ENCODE results near the gene DOCK3. TPM values are rescaled to one million over a fixed set of nuclear protein-coding genes. Genes with fewer than 3 reads are reported as not detected.

The DOCK3 gene
- total and polyA plus RNA-seq, 2 donors (not counting 3 experiments of a cell fraction or from before 2014, with no cell fraction given): 0.08 to 0.13 TPM

GRCh38 chr3:51057121-51057520, 382.4 kb downstream of the DOCK3 start:
- no peak overlapping the region for H3K27ac ChIP-seq (ENCODE audit: insufficient read depth, low read depth, low read length)
- no peak overlapping the region for H2AFZ ChIP-seq (ENCODE audit: low read depth, low read length)
- CTCF ChIA-PET: interaction anchor here (1.3 kb wide), 1 partner anchor 249 kb away, joined by 3 read pairs; no protein-coding TSS in a partner anchor
- DNase-seq (ENCODE audit: low read depth, low spot score) (no peak), FAIRE-seq (no peak)
- H3K9me3 ChIP-seq (replicated peaks; ENCODE audit: control insufficient read depth, insufficient read depth, low read length): no peaks in the 10 kb centered on the region
- no peaks in the 10 kb centered on the region for H3K36me3 ChIP-seq (ENCODE audit: control insufficient read depth in 2 of 2, extremely low read depth in 1 of 2, insufficient read depth in 2 of 2, low read length in 2 of 2)
- H3K4me2 ChIP-seq (ENCODE audit: insufficient read depth, low read length): no peak overlapping the region
- BruUV-seq (replicated peaks): no TSS peak
- H3K4me1 ChIP-seq (ENCODE audit: control insufficient read depth, extremely low read depth, insufficient read depth, low read length): no peaks in the 10 kb centered on the region
- no peaks in the 10 kb centered on the region for H3K27me3 ChIP-seq (ENCODE audit: control insufficient read depth in 2 of 2, insufficient read depth in 2 of 2, low read length in 2 of 2)
- no peak overlapping the region for H3K4me3 ChIP-seq (replicated peaks in 1 of 3; ENCODE audit: insufficient read depth in 1 of 3, low read depth in 1 of 3, low read length in 3 of 3)
- no peak overlapping the region for H3K9ac ChIP-seq (replicated peaks; ENCODE audit: extremely low read depth, insufficient read depth, low read length)
- no peaks in the 10 kb centered on the region for H4K20me1 ChIP-seq (replicated peaks; ENCODE audit: control insufficient read depth, extremely low read depth, insufficient read depth, low read length)
- H3K9me1 ChIP-seq (replicated peaks; ENCODE audit: control insufficient read depth, extremely low read depth, insufficient read depth, low read length): no peaks in the 10 kb centered on the region
- POLR2A ChIA-PET: no interaction called here
- dilution Hi-C loops (cut with MboI; ENCODE audit: extremely low pct_ligation_motif_present, low sequenced_read_pairs): no loop called here
- H3K79me2 ChIP-seq (ENCODE audit: control insufficient read depth, insufficient read depth, low read length): no peaks in the 10 kb centered on the region
- TF ChIP-seq FOS (IDR thresholded peaks at IDR 0.05; ENCODE audit: borderline replicate concordance, insufficient read depth, low read length): no peak
- no peak for TF ChIP-seq POLR2AphosphoS5 (IDR thresholded peaks at IDR 0.05; ENCODE audit: insufficient read depth, low read depth, low read length)
- no peak for TF ChIP-seq EZH2 (IDR thresholded peaks at IDR 0.05; ENCODE audit: borderline replicate concordance, low read depth, low read length, severe bottlenecking)
- intact Hi-C loops (cut with micrococcal nuclease): no loop called here

GRCh38 chr3:51063053-51063452, 388.3 kb downstream of the DOCK3 start:
- CTCF ChIA-PET: no interaction called here
- no peak for DNase-seq (ENCODE audit: low read depth, low spot score)
- no peak overlapping the region for H3K27ac ChIP-seq (ENCODE audit: insufficient read depth, low read depth, low read length)
- intact Hi-C loops (cut with micrococcal nuclease) (no loop called here), dilution Hi-C loops (cut with MboI; ENCODE audit: extremely low pct_ligation_motif_present, low sequenced_read_pairs) (no loop called here)
- no peak overlapping the region for H2AFZ ChIP-seq (ENCODE audit: low read depth, low read length)
- no peak overlapping the region for H3K4me3 ChIP-seq (replicated peaks in 1 of 3; ENCODE audit: insufficient read depth in 1 of 3, low read depth in 1 of 3, low read length in 3 of 3)
- no peaks in the 10 kb centered on the region for H3K79me2 ChIP-seq (ENCODE audit: control insufficient read depth, insufficient read depth, low read length)
- TF ChIP-seq FOS (IDR thresholded peaks at IDR 0.05; ENCODE audit: borderline replicate concordance, insufficient read depth, low read length) (no peak), CTCF (IDR thresholded peaks at IDR 0.05; ENCODE audit: extremely low read depth in 1 of 2, insufficient read depth in 1 of 2, low read depth in 1 of 2, low read length in 2 of 2) (no peak), MAX (IDR thresholded peaks at IDR 0.05; ENCODE audit: insufficient read depth, insufficient read length) (no peak), POLR2A (IDR thresholded peaks at IDR 0.05; ENCODE audit: low read depth, low read length) (no peak), GATA2 (IDR thresholded peaks at IDR 0.05; ENCODE audit: insufficient read depth, insufficient read length, low read depth, low read length) (no peak), EZH2 (IDR thresholded peaks at IDR 0.05; ENCODE audit: borderline replicate concordance, low read depth, low read length, severe bottlenecking) (no peak), JUN (IDR thresholded peaks at IDR 0.05; ENCODE audit: borderline replicate concordance, insufficient read depth, insufficient read length, low read depth) (no peak), MYC (IDR thresholded peaks at IDR 0.05; ENCODE audit: low read depth, low read length) (no peak)
- H3K9ac ChIP-seq (replicated peaks; ENCODE audit: extremely low read depth, insufficient read depth, low read length): no peak overlapping the region
- H3K27me3 ChIP-seq (ENCODE audit: control insufficient read depth in 2 of 2, insufficient read depth in 2 of 2, low read length in 2 of 2): no peaks in the 10 kb centered on the region
- BruUV-seq (replicated peaks): no TSS peak
- no peaks in the 10 kb centered on the region for H3K4me1 ChIP-seq (ENCODE audit: control insufficient read depth, extremely low read depth, insufficient read depth, low read length)
- no peaks in the 10 kb centered on the region for H3K9me1 ChIP-seq (replicated peaks; ENCODE audit: control insufficient read depth, extremely low read depth, insufficient read depth, low read length)
- H3K9me3 ChIP-seq (replicated peaks; ENCODE audit: control insufficient read depth, insufficient read depth, low read length): no peaks in the 10 kb centered on the region
- POLR2A ChIA-PET: no interaction called here
- no peak overlapping the region for H3K4me2 ChIP-seq (ENCODE audit: insufficient read depth, low read length)
- H3K36me3 ChIP-seq (ENCODE audit: control insufficient read depth in 2 of 2, extremely low read depth in 1 of 2, insufficient read depth in 2 of 2, low read length in 2 of 2): no peaks in the 10 kb centered on the region
- no peaks in the 10 kb centered on the region for H4K20me1 ChIP-seq (replicated peaks; ENCODE audit: control insufficient read depth, extremely low read depth, insufficient read depth, low read length)
- FAIRE-seq: no peak

Data from endothelial cell of umbilical vein (primary cell).